Epithelial cell of proximal tubule (primary cell): ENCODE measurements around the gene FAAP20. TPM values are rescaled to one million over a fixed set of nuclear protein-coding genes. Genes with fewer than 3 reads are reported as not detected.

ENCODE experiments used
- DNase-seq: peaks from one replicate; pipeline ENCODE4 v3.0.0-alpha.2; 2011; ENCODE audit warnings: low read depth
- H3K4me3 ChIP-seq: 2 replicates; pipeline ENCODE4 v1.5.1; 2011; ENCODE audit warnings: low read depth, mild to moderate bottlenecking, low read length
- total RNA-seq: library from RNA; depleted of rRNA; stranded (reverse); fragments of >200 nt; gene quantifications from 2 replicates; pipeline ENCODE4 v1.2.3, GENCODE V29; 2015
- TF ChIP-seq, protein P1 (sequence below): conservative IDR thresholded peaks from 2 replicates; pipeline ENCODE4 v1.5.1; 2012; ENCODE audit warnings: low read depth, mild to moderate bottlenecking, low read length

Gene FAAP20
- total RNA-seq, 1 donor from 2014 or later: 40.0 TPM

GRCh38 chr1:2172012-2172411 is 22.6 kb downstream of the FAAP20 start:
- no peak for DNase-seq
- H3K4me3 ChIP-seq: no peak overlapping the region
- TF ChIP-seq, protein P1, sequence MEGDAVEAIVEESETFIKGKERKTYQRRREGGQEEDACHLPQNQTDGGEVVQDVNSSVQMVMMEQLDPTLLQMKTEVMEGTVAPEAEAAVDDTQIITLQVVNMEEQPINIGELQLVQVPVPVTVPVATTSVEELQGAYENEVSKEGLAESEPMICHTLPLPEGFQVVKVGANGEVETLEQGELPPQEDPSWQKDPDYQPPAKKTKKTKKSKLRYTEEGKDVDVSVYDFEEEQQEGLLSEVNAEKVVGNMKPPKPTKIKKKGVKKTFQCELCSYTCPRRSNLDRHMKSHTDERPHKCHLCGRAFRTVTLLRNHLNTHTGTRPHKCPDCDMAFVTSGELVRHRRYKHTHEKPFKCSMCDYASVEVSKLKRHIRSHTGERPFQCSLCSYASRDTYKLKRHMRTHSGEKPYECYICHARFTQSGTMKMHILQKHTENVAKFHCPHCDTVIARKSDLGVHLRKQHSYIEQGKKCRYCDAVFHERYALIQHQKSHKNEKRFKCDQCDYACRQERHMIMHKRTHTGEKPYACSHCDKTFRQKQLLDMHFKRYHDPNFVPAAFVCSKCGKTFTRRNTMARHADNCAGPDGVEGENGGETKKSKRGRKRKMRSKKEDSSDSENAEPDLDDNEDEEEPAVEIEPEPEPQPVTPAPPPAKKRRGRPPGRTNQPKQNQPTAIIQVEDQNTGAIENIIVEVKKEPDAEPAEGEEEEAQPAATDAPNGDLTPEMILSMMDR: no peak

- no peak for DNase-seq
- TF ChIP-seq, protein P1: no peak
These were observed 24.4 kb downstream of the FAAP20 start for GRCh38 chr1:2170211-2170610.

DNA sequence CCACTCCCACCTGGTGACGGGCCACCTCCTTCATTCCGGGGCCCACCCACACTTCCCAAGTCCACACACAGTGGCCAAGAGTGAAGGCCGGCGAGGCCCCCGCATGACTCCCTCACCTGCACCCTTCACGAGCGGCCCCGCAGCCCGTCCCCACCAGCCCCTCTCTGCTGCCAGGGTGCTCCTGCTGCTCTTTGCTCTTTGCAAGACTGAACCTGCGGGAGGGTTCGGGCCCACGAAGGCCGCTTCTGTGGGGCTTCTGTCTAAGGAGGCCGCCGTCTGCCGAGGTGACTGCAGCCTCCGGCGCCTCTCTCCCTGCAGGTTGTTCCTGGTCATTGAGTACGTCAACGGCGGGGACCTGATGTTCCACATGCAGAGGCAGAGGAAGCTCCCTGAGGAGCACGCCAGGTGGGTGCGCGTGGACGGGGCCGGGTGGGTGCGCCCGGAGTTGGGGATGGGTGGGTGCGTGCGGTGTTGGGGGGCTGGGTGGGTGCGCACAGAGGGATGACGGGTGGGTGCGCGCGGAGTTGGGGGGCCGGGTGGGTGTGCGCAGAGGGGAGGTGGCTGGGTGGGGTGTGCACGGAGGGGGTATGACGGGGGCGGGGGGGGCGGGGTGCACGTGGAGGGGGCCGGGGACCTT is 25.3 kb downstream of the FAAP20 start:
- no peak for DNase-seq
- H3K4me3 ChIP-seq: no peak overlapping the region
- TF ChIP-seq, protein P1: no peak

More at GRCh38 chr1:2170211-2170610, 24.4 kb downstream of the FAAP20 start:
- no peak overlapping the region for H3K4me3 ChIP-seq

GRCh38 chr1:2168535-2168934 is 26.0 kb downstream of the FAAP20 start:
- no peak for DNase-seq
- TF ChIP-seq, protein P1: no peak

DNA sequence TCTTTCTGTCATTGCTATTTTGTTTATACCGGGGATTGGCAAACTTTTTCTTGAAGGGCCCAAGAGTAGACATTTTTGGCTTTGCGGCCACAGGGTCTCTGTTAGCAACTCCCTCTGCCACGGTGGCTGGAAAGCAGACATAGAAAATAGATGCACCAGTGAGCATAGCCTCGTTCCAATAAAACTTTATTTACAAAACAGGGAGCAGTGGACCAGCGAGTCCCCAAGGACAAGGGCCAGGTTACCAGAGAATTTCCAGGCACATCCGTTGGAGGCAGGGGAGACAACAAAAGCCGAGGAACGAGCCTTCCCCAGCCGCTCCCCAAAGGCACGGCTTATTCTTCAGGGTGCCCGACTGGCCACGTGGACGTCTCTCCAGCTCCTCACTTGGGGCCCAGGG is 26.5 kb downstream of the FAAP20 start:
- H3K4me3 ChIP-seq: no peak overlapping the region
- DNase-seq: no peak
- TF ChIP-seq, protein P1: no peak

More at GRCh38 chr1:2168535-2168934, 26.0 kb downstream of the FAAP20 start:
- H3K4me3 ChIP-seq: no peak overlapping the region

DNA sequence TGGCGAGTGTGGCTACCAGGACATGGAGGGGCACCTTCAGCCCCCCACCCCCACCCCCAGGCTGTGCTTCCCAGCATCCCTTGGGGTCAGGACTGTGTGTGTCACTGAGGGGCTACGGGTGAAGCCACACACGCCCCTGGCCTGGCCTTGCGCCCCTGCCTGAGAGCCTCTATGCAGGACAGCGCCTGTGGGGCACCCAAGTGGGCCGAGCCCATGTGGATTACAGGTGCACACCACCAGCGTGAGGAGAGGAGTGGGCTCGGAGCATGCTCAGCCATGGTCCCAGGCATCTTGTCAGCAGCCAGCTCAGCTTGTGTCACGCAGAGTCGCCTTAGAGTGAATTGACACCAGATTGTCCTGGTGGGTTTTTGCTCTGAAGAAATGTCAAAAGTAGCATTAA is 27.9 kb downstream of the FAAP20 start:
- H3K4me3 ChIP-seq: no peak overlapping the region
- TF ChIP-seq, protein P1: no peak
- DNase-seq: no peak

DNA sequence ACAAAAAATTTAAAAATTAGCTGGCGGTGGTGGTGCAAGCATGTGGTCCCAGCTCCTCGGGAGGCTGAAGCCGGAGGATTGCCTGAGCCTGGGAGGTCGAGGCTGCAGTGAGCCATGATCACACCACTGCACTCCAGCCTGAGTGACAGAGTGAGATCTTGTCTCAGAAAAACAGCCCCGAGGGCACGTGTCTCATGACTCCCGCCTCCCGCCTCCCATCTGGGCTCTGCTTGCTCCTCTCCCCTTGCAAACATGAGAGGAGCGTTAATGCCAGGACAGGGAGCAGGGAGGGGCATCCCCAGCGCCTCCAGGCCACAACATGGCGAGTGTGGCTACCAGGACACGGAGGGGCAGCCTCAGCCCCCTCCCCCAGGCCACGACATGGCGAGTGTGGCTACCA is 28.3 kb downstream of the FAAP20 start:
- H3K4me3 ChIP-seq: no peak overlapping the region
- no peak for DNase-seq
- TF ChIP-seq, protein P1: no peak
